ENCODE data around the gene TDRD5. TPM values are rescaled to one million over a fixed set of nuclear protein-coding genes. Genes with fewer than 3 reads are reported as not detected.

The TDRD5 gene
- total RNA-seq, result not detected in 2 replicates

GRCh38 chr1:179591592-179592580, at the start of gene TDRD5:
TDRD5 (plus strand) TSS chr1:179591832; CDS start chr1:179592616, 784 bp downstream.

GRCh38 chr1:179575497-179576314, 15.9 kb upstream of the TDRD5 start, which contains the start of gene NPHS2:
NPHS2 (minus strand) TSS chr1:179575948; CDS start chr1:179575864, 84 bp downstream.

Small RNAs within 50 kb of the gene (small RNA-seq; reads per million reads assigned to genes)
- gene RNU5F-2P, result not detected

Other genes with a start within 250 kb of the TDRD5 start
- gene AXDND1, start 225.9 kb upstream of the TDRD5 start, total RNA-seq, result 0.37 and 0.78 TPM in 2 replicates
- gene NPHS2, start 15.9 kb upstream of the TDRD5 start, total RNA-seq, result not detected in 2 replicates
- gene FAM163A, start 151.5 kb downstream of the TDRD5 start, total RNA-seq, result not detected in 2 replicates

All from subcutaneous preadipocyte (primary cell).